NOMO-1 (cell line): Measurements from ENCODE around the gene LCN2.
A peak's percentile ranks its signal among the peaks of the same experiment; 100 is the strongest.
"Not testable (repeated sequence)": the region's sequence is repeated elsewhere in the genome, so short reads cannot be mapped to it uniquely, and the experiment has no call there.

Experiments used
- DNase-seq, 2 experiments: peaks; one replicate each; lab custom pipeline; 2025; ENCODE audit not compliant: unreplicated experiment in 2 of 2; lab: John Stamatoyannopoulos, UW

LCN2 gene

GRCh38 chr9:128127568-128127989 lies 21.7 kb upstream of the LCN2 start, which contains the start of gene PTGES2:
Gene PTGES2 (minus strand): TSS chr9:128127729. CDS start chr9:128127717, 12 bp downstream.
- DNase-seq: peak; percentile 76 to 86

- DNase-seq: peak; percentile 72 to 78
Observed at GRCh38 chr9:128127990-128128835, 21.0 kb upstream of the LCN2 start.

- DNase-seq: no peak
Observed at GRCh38 chr9:128128836-128129590, 20.2 kb upstream of the LCN2 start.

- DNase-seq: not testable (repeated sequence)
Observed at GRCh38 chr9:128129976-128130590, 19.2 kb upstream of the LCN2 start.

GRCh38 chr9:128130651-128131050 lies 18.6 kb upstream of the LCN2 start:
- not testable (repeated sequence) for DNase-seq

GRCh38 chr9:128131346-128131745 lies 17.9 kb upstream of the LCN2 start:
- DNase-seq: not testable (repeated sequence)

GRCh38 chr9:128132139-128132538 lies 17.1 kb upstream of the LCN2 start:
- not testable (repeated sequence) for DNase-seq

- DNase-seq: not testable (repeated sequence)
Observed at GRCh38 chr9:128135561-128135960, 13.7 kb upstream of the LCN2 start.

- peak in 1 of 2 experiments; percentile 16 for DNase-seq
Observed at GRCh38 chr9:128136816-128137793, 12.1 kb upstream of the LCN2 start.

GRCh38 chr9:128138001-128138400 lies 11.3 kb upstream of the LCN2 start:
- DNase-seq: no peak

GRCh38 chr9:128139621-128140020 lies 9.6 kb upstream of the LCN2 start:
- no peak for DNase-seq

GRCh38 chr9:128141604-128142003 lies 7.6 kb upstream of the LCN2 start:
- DNase-seq: no peak

- DNase-seq: no peak
Observed at GRCh38 chr9:128142061-128142460, 7.2 kb upstream of the LCN2 start.

GRCh38 chr9:128142596-128142995 lies 6.7 kb upstream of the LCN2 start:
- no peak for DNase-seq

- peak; percentile 14 to 31 for DNase-seq
Observed at GRCh38 chr9:128143525-128144238, 5.6 kb upstream of the LCN2 start.

GRCh38 chr9:128144239-128145181 lies 4.7 kb upstream of the LCN2 start:
- DNase-seq: no peak

GRCh38 chr9:128145536-128145935 lies 3.7 kb upstream of the LCN2 start:
- DNase-seq: no peak

- DNase-seq: no peak
Observed at GRCh38 chr9:128145951-128146351, 3.3 kb upstream of the LCN2 start.
